GM18499 (cell line): ENCODE data around the gene ST3GAL6.

ENCODE experiments used
- ATAC-seq: cut with Tn5 transposase; IDR thresholded peaks from one replicate; pipeline ENCODE4 v1.9.1; 2021; ENCODE audit warnings: moderate number of reproducible peaks; ENCODE audit not compliant: insufficient read depth, unreplicated experiment

The ST3GAL6 gene, protein sequence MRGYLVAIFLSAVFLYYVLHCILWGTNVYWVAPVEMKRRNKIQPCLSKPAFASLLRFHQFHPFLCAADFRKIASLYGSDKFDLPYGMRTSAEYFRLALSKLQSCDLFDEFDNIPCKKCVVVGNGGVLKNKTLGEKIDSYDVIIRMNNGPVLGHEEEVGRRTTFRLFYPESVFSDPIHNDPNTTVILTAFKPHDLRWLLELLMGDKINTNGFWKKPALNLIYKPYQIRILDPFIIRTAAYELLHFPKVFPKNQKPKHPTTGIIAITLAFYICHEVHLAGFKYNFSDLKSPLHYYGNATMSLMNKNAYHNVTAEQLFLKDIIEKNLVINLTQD

DNA sequence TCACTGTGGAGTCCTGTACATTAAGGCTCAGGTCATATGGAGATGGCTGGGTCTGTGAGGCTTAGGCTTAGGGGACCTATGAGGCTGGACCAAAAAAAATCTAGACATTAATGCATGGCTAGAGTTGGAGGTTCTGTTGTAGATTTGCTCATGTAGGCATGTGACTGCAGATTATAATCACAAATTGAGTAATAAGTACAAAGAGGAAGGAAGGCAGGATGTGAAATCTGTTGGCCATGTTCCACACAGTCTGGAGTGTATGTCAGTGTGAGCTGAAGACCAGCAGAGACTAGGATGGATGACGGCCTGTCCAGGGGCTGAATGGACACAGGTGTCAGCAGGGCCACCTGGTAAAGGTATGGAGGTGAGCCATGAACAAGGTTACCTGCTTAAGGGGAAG is at the start of gene ST3GAL6:
ST3GAL6 (plus strand) TSS at position 265 of the 400 bp plus-strand sequence. CDS start 5,101 bp downstream, outside the sequence.
- no peak for ATAC-seq

DNA sequence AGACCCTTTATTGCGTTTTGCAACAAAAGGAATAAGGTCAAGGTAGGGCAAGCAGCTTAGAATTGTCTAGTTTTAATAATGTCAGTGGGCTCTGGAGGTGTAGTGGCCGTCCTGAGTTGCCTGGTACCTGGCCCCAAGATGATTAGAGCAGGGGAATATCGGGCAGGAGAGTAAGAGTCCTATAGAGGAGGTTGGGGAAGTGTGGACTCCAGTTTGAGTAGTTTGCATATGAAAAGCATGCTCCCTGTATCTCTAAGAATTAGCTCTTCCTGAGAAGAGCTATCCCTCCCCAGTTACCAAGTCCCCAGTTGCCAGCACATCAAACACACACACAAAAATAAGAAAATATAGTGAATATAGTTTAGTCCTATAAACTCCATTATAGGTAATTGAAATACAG is 49.2 kb upstream of the ST3GAL6 start:
- no peak for ATAC-seq

DNA sequence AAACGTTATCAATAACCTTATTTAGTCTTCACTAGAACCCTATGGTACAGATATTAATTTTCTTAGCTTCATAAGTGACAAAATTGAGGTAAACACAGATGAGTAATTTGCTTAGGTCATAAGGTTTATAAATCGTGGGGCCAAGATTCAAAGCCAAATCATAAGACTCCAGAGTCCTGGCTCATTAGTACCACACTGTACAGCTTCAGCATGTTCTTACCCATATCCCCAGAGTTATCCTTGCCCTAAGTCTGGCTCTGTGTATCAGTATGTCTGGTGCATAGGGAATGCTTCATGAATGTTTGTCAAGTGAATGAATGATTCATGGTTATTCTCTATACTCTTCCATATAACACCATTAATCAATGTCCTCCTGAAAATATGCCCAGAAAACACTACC is 45.6 kb upstream of the ST3GAL6 start:
- no peak for ATAC-seq

DNA sequence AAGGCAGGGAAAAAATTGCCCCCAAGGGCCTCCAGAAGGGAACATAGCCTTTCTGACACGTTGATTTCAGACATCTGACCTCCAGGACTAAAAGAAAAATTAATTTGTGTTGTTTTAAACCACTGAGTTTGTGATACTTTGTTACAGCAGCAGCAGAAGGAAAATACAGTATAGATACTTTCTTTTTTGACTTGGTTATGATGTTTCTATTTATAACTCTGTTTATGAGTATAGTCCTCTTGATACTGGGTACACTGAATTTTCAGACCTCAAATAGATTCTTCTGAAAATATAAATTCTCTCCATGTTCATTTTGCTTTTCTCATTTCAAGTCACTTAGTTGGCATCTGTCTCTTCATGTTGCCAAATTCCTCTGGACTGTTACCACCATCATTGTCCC is 44.4 kb upstream of the ST3GAL6 start:
- ATAC-seq, result no peak

DNA sequence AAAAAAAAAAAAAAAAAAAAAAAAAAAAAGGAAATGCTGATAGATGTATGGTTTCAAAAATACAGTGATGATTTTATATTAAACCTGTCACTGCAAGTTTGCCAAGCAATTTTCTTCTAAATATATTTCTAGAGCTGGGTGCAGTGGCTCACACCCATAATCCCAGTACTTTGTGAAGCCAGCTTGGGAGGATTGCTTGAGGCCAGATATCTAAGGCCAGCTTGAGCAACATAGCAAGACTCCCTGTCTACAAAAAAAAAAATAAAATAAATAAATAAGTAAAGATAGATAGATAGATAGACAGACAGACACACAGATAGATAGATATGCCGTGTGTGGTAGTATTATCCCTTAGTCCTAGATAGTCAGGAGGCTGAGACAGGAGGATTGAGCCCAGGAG is 41.4 kb upstream of the ST3GAL6 start:
- no peak for ATAC-seq

DNA sequence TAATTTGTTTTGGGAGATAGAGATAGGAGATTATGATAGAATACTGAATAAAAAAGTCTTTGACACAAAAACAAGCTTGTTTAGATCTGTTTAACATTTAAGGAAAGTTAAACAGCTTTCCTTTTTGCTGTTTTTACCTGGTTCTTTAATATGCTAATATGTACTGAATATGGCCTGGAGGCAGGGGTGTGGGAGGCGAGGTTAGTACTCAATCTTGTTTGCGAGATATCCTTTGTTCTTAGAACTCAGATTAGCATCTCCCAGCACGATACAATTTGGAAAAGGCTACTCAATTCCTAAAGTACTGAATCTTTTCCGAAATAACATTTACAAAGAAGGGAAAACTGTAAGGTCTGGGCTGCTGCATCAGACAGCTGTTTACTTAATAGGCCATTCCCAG is 40.8 kb upstream of the ST3GAL6 start:
- no peak for ATAC-seq

DNA sequence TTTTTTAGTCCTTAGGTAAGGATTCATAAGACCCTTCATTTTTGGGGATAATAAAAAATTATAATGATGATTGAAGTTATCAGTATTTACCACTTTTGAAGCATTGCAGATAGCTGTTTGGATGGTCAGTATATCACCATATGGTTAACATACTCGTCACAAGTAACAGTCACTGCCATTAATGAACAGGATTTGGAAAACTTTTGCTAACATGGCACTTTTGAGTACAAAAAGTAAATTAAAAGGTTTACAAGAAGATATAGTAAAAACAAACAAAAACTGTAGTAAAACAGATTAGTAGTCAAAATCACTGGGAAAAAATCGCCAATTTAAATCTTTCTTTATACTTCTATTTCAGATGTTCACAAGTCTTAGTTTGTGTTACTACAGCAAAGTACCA is 37.8 kb upstream of the ST3GAL6 start:
- ATAC-seq, result no peak

DNA sequence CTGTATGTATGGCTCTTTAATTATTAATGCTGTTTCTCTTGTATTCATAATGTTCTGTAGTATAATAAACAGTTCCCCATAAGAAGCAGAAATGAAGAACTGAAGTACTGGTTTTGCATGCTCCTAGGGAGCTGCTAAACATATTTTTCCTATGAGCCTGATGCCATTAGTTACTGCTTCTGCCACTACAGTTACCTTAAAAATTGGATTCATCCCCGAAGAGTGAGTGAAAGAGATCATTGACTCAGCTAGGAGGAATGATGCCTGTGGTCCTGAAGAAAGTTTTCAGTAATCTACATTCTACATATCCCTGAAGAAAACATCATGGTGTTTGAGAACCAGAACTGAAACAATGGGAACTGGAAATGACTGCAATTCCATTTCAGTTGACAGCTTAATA is 37.1 kb upstream of the ST3GAL6 start:
- no peak for ATAC-seq

DNA sequence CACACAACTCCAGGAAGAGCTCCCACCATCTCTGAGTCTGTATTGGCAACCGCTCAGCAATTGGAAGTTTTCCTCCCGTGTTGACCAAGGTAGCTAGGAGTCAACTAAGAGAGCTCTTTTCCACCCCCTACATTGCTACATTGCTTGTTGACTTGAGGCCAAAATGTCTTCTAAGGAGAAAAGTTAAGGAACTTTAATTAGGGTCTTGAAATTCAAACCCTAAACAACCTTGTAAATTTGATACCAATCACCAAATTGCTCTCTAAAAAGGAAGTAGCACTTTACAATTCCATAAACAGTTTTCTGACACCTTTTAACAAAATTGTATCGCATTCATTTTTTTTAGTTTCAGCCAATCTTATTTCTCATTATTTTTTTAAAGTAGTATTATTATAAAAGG is 35.5 kb upstream of the ST3GAL6 start:
- no peak for ATAC-seq

DNA sequence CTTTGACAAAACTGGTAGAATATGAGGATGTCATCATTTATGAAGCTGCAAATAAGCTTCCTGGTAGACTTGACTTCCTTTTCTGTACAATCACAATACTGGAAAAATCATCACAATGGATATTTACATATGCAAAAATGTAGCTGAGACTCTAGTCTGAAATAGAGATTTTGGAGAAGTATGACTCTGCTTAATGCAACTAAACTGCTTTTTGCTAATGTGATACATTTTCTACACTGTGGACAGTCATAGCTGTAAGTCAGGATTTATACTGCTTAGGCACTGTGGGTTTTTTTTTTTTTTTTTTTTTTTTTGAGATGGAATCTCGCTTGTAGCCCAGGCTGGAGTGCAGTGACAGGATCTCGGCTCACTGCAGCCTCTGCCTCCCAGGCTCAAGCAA is 34.5 kb upstream of the ST3GAL6 start:
- ATAC-seq, result no peak

DNA sequence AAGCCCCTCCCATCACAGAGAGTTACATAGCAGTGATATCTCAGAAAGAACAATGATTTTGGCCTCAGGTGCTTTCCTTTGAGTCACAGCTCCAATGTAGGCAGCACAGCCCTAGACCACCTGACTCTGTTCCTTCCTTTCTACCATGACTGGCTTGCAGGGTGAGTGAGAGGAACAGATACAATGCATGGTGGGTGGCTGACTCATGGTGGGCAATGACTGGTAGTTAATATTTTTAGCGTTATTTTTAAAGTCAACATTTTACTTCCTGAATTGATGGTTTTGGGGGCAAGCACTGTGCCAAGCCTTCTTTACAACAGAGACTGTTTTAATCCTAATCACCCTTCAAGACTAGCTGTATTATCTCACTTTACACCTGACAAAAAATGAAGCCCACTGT is 32.8 kb upstream of the ST3GAL6 start:
- peak; percentile 59 for ATAC-seq

DNA sequence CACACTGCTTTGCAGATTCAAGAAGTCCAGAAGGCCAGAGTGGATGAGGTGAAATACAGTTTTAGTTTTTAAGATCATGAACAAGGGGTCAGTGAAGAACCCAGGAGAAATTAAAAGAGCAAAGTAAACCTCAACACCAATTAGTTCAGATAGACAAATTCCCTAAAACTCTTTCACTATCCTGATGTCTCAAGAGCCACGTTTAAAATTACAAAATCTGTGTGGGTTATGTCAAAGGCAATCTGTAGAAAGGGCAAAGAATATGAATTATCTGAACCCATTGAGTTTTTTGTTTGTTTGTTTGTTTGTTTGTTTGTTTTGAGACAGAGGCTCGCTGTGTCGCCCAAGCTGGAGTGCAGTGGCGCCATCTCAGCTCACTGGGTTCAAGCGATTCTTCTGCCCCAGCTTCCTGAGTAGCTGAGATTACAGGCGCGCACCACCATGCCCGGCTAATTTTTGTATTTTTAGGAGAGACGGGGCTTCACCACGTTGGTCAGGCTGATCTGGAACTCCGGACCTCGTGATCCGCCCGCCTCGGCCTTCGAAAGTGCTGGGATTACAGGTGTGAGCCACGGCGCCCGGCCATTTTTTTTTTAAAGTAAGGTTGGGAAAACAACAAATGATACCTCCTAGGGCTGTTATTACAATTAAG is 32.1 kb upstream of the ST3GAL6 start:
- no peak for ATAC-seq

DNA sequence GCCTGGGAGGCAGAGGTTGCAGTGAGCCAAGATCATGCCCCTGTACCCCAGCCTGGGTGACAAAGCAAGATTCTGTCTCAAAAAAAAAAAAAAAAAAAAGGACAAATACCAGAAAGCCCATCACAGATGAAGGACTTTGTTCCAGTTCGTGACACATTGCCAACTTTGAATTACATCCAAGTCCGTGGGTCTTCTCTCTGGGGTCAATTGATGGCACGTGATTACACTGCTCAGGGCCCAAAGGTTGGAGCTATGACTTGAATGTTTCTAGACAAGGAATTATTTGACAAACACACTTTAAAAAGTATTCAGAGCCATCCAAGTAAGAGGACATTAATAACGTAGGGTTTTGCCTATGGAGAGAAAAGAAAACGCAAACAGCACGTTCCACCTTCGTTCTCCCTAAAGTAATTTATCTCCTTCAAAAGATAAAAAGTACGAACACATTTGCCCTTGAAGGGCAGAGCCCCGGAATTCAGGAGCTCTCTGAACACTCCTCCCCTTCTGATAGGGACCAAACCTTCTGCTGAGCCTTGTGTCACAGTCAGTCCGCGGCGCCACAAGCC is 31.3 kb upstream of the ST3GAL6 start:
- peak; percentile 36 for ATAC-seq

DNA sequence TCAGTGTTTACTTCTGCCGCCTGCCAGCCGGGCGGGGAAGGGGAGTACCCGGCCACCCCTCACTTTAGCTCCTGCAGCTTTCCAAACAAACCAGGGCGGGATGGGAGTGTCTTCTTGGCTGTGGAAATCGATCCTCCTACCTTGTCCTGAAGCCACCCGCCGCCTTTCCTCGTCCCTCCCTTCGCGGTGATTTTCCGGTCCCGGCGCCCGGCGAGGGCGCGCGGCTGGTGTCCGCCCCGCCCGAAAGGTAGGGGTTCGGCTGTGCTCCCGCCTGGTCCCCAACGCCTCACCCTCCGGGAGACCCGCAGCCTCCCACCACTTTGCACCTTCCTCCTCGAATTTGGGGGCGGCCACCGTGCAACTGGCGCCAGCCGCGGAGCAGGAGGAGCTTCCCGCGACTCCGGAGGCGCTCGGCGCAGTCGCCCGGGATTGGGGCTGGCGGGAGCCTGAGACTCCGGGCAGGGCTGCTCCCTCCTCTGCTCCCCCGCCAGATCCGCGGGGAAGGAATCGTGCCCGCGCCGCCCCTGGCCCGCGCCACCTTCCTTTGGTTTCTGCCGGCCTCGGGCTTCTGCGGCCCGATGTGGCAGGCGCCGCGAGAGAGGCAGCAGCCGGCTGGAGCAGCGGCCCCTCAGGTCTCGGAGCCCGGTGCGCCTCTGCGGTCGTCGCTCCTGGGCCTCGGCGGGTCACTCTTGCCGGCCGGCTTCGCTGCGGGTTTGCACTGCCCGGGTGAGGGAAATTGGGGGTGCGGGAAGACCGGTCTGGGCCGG is 30.7 kb upstream of the ST3GAL6 start:
- ATAC-seq, result peak; percentile 6

DNA sequence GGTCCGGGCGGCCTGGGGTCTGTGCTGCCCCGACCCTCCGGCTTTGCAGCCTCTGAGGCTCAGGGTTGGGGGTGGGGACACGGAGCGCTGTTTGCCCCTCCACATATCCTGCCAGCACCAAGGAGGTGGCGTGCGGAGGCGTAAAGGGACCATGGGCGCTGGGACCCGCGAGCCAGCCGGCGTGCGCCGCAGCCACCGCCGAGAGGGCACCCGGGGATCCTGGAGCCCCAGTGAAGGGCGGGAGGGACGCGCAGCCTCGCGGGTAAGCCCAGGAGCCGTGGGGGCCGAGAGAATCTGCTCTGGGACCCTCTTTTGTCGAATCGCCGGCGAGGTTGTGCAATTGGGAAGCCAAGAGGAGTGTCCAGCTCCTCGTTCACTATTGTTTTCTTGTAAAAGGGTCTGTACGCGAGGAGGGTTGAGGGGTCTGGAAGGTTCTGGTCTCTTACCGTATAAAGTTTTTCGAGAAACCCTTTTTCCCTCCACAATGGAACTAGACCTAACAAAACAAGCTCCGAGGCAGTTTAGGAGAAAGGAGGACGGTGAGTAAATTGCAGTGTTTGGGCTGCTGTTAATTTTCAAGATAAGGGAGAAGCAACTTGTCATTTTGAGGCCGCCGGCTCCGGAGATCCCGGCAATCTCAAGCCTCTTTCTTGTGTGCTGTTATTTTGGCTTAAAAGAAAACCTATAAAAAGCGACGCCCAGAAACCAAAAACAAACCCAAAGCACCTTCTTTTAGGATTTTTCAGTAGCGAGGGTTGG is 29.9 kb upstream of the ST3GAL6 start:
- ATAC-seq, result no peak

DNA sequence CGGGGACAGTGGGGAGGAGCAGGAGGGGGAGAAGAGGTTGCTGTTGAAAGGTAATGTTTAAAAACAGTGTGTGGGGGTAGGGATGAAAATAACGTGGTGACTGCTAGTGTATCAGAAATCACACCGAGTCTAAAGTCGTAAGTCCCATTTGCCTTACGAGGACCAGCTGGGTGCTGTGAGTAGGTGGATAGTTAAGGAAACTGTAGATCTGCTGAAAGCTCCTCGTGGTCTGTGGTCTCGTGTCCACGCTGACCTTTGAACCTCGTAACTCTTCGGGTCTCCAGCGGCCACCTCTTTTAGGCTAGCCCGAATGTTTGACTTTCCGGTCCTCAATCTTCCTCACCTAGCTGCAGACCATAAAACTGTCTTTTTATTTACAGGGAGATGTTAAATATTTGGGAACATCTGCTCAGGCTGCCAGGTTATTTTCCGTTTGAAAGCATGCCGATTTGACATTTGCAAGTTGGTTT is 29.3 kb upstream of the ST3GAL6 start:
- ATAC-seq, result no peak

DNA sequence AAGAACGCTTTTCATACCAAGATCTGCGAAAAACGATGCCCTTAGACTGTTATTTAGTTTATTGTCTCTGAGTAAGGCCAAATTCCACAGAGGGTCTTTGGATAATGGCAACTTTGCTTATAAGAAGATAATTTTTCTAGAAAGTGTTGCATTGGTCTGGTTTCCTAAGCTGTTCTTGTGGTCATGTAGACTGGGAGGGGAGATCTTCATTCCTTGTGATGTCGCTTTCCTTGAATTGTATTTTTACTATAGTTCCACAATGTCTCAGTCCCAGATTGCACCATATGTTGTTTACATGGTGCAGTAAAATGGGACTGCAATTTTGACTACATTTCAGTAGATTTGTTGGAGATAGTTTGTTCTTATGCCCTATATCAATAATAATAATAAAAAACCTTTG is 28.8 kb upstream of the ST3GAL6 start:
- no peak for ATAC-seq

DNA sequence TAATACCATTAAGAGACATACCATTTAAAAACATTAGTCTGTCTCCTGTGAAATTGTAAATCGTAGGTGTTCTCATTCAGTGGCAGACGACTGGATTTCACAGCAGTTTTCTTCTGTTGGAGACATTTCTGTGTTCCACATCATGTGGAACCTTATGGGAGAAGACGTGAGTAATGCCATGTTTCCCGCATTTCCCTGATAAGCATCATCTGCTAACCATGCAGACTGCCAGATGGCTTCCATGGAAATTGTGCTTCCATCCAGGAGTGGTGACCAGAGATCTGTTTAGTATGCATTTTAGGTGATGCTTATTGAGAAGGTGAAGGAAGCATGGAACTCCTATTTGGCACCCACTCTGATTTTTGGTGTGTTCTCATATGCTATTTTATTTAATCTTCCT is 28.4 kb upstream of the ST3GAL6 start:
- ATAC-seq, result no peak

DNA sequence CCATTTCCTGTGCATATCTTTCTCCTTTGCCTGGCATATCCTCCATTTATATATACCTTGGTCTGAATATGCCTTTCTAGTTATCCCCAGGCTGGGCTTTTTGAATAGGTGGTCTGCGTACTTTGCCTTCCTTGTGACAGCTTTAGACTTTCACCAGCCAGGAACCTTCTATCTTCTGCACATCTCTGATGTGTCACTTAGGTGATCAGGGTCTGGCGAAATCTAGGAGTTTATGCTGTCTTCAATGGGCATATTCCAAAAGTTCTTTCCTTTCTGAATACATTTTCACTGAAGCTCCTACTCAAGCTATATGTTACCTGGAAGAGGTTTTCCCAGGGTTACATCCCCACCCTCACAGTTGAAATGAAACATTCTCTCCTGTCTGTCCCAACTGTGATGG is 27.8 kb upstream of the ST3GAL6 start:
- ATAC-seq, result no peak

DNA sequence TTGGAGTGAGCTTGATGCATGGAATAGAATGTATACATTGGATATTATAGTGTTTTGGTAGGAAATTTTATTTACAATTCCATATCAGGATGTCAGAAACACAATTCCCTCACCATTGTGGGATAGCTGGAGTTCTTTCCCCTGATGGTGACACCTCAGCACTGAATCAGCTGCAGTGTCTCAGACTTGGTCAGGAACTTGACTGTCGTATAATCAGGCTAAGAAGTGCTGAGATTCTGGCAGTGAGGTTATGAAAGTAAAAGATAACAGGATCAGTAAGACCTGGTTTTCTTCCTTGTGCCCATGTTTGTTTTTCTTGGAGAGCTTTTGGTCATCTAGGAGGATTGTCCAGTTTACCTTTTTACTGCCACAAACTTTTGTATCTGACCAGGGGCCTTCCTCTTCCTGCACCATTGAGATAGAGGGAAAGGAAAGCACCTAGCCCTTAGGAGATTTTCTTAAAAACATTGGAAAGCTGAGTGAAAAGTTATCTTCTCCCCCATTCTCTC is 27.3 kb upstream of the ST3GAL6 start:
- ATAC-seq, result no peak
